ENCODE measurements around the gene STT3A. TPM values are rescaled to one million over a fixed set of nuclear protein-coding genes. Genes with fewer than 3 reads are reported as not detected.

The STT3A gene

DNA sequence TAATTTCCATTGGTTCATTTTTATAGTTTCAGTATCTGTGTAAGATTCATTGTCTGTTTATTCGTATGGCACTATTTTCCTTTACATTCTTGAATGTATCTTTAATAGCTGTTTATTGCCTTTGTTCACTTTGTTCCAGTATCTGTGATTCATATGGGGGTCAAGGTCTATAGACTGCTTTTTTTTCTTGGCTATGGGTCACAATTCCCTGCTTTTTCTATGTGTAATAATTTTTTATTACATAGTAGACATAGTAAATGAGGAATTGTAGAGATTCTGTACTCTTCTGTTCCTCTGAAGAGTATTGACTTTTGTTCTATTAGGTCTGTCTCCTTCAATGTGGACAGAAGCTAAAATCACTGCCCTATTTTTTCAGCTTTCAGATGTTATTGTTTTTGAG lies 77.5 kb downstream of the STT3A start:
- H3K4me2 ChIP-seq (ENCODE audit: low read length) = no peak overlapping the region

DNA sequence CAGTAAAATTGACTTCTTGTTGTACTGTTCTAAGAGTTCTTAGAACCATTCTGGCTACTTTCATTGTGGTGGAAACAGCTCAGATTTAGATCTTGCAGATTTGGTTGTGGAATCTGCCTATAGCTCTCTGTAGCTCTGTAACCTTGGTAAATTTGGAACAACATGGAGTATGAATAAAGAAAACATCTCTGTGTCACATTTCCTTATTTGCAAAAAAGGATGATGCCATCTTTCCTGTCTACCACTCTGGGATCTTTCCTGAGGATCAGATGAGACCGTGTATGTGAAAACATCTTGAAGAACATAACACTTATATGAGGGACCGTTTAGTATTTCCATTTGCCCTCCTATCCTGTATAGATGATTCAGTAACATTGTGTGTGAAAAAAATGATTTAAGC lies 78.9 kb downstream of the STT3A start:
- Histone ChIP-seq H3K9me3 (replicated peaks; ENCODE audit: low read length) (no peaks in the 10 kb centered on the region), H3K27me3 (ENCODE audit: control insufficient read depth, insufficient read depth, low read length) (no peaks in the 10 kb centered on the region), H3K4me2 (ENCODE audit: low read length) (no peak overlapping the region), H3K36me3 (ENCODE audit: insufficient read depth, low read length) (peaks cover 5% of the 10 kb centered on the region), H3K4me3 (ENCODE audit: low read length) (no peak overlapping the region), H3K4me1 (ENCODE audit: control insufficient read depth, insufficient read depth, low read length) (peaks cover 4% of the 10 kb centered on the region), H3K9ac (ENCODE audit: low read depth, low read length) (no peak overlapping the region)

More for the DNA sequence above, 77.5 kb downstream of the STT3A start:
- Histone ChIP-seq H3K9ac (ENCODE audit: low read depth, low read length) (no peak overlapping the region), H3K36me3 (ENCODE audit: insufficient read depth, low read length) (no peaks in the 10 kb centered on the region), H3K27me3 (ENCODE audit: control insufficient read depth, insufficient read depth, low read length) (no peaks in the 10 kb centered on the region), H3K4me1 (ENCODE audit: control insufficient read depth, insufficient read depth, low read length) (peaks cover 4% of the 10 kb centered on the region), H3K4me3 (ENCODE audit: low read length) (no peak overlapping the region), H3K9me3 (replicated peaks; ENCODE audit: low read length) (no peaks in the 10 kb centered on the region)

Small RNA genes within 50 kb of the gene (small RNA-seq; reads per million reads assigned to genes)
- 0.49 reads per million for gene RNU2-35P
- gene RNU6-1156P = not detected
